Astrocyte of the spinal cord (primary cell): ENCODE data around the gene PRRT4.

Source experiments
- DNase-seq: peaks from one replicate; pipeline ENCODE4 v3.0.0; 2011; ENCODE audit warnings: low read depth, low spot score
- H3K4me3 ChIP-seq: 2 replicates; pipeline ENCODE4 v1.5.1; 2011; ENCODE audit warnings: low read depth, mild to moderate bottlenecking, low read length, moderate library complexity
- in situ Hi-C: cut with HindIII; loops from 2 replicates; pipeline ENCODE4 v1.10.0; 2017; ENCODE audit warnings: low sequenced_read_pairs
- TF ChIP-seq, protein P1 (sequence below): IDR thresholded peaks from 2 replicates; pipeline ENCODE4 v1.5.1; 2012; ENCODE audit warnings: low read depth, mild to moderate bottlenecking, low read length, inconsistent platforms

The PRRT4 gene

GRCh38 chr7:128352153-128352537, 9.3 kb downstream of the PRRT4 start:
- in situ Hi-C loops = no loop called here
- DNase-seq = peak; percentile 28
- TF ChIP-seq, protein P1, sequence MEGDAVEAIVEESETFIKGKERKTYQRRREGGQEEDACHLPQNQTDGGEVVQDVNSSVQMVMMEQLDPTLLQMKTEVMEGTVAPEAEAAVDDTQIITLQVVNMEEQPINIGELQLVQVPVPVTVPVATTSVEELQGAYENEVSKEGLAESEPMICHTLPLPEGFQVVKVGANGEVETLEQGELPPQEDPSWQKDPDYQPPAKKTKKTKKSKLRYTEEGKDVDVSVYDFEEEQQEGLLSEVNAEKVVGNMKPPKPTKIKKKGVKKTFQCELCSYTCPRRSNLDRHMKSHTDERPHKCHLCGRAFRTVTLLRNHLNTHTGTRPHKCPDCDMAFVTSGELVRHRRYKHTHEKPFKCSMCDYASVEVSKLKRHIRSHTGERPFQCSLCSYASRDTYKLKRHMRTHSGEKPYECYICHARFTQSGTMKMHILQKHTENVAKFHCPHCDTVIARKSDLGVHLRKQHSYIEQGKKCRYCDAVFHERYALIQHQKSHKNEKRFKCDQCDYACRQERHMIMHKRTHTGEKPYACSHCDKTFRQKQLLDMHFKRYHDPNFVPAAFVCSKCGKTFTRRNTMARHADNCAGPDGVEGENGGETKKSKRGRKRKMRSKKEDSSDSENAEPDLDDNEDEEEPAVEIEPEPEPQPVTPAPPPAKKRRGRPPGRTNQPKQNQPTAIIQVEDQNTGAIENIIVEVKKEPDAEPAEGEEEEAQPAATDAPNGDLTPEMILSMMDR = peak; percentile 52

GRCh38 chr7:128351296-128352152, 10.0 kb downstream of the PRRT4 start:
- H3K4me3 ChIP-seq = no peak overlapping the region
- no peak for DNase-seq
- in situ Hi-C loops = no loop called here
- TF ChIP-seq, protein P1 = no peak

More at GRCh38 chr7:128352153-128352537, 9.3 kb downstream of the PRRT4 start:
- no peak overlapping the region for H3K4me3 ChIP-seq

GRCh38 chr7:128350708-128351295, 10.7 kb downstream of the PRRT4 start:
- TF ChIP-seq, protein P1 = no peak
- H3K4me3 ChIP-seq = no peak overlapping the region
- in situ Hi-C loops = no loop called here
- DNase-seq = no peak

GRCh38 chr7:128349466-128349825, 12.0 kb downstream of the PRRT4 start:
- TF ChIP-seq, protein P1 = no peak
- H3K4me3 ChIP-seq = no peak overlapping the region
- in situ Hi-C loops = no loop called here
- no peak for DNase-seq

DNA sequence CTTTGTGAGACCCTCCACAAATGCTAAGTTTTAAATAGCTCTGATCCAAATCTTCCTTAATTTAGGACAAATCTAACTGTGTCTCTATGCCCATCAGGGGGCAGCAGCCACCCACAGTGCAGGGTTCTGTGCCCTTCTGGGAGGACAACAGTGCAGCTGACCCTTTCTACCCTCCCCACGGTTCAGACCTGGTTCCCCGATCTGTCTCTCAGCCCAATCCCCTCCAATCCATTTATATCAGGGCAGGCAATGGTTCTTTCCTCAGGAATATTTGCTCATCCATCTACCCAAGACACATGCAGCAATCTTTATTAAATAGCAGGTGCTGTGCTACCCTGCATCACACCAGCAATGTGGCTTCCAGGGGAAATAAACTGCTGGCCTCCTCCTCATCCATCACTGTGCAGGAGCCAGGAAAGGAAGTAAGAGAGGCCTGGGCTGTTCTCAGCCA, 13.8 kb downstream of the PRRT4 start:
- peak; percentile 39 for DNase-seq
- in situ Hi-C loops = no loop called here
- H3K4me3 ChIP-seq = no peak overlapping the region
- TF ChIP-seq, protein P1 = peak; percentile 66

DNA sequence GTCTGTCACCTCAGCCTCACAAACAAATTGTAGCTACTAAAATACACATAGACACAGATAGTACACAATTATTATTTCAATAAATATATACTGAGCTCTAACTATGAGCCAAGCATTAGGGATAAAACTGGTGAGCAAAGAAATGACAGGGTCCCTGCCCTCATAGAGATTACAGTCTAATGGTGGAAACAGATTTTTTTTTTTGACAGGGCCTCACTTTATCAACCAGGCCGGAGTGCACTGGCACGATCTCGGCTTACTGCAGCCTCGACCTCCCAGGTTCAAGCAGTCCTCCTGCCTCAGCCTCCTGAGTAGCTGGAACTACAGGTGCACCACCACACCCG, 17.1 kb downstream of the PRRT4 start:
- in situ Hi-C loops = no loop called here
- TF ChIP-seq, protein P1 = no peak
- DNase-seq = no peak
- H3K4me3 ChIP-seq = no peak overlapping the region
